ENCODE measurements around the gene RNF5. TPM values are rescaled to one million over a fixed set of nuclear protein-coding genes. Genes with fewer than 3 reads are reported as not detected.

RNF5 gene
- total and polyA plus RNA-seq, 9 of the 15 experiments (the other 6 are each of a cell fraction or from before 2014, with no cell fraction given), result 62.2 to 245 (median 129) TPM

- TF ChIP-seq JUN (IDR thresholded peaks at IDR 0.05; ENCODE audit: borderline replicate concordance, low read depth, low read length), result 0 out of 2 replicates have a peak, but pooled peaks have one; percentile 38
- no peak for TF ChIP-seq JUN (CRISPR knock-in tag; IDR thresholded peaks at IDR 0.05; ENCODE audit: borderline replicate concordance)
- 0 out of 2 replicates have a peak, but pooled peaks have one; percentile 3 for TF ChIP-seq GABPA (tag; conservative IDR thresholded peaks at IDR 0.05; ENCODE audit: low read depth)
- peak; percentile 72 for TF ChIP-seq ATF4 (CRISPR knock-in tag; IDR thresholded peaks at IDR 0.05)
- TF ChIP-seq TRIM24 (IDR thresholded peaks at IDR 0.05), result peak; percentile 40 to 43; a peak in 1 of 4 replicates
- TF ChIP-seq HINFP (tag; conservative IDR thresholded peaks at IDR 0.05; ENCODE audit: low read depth), result no peak
- TF ChIP-seq CEBPG (CRISPR knock-in tag; IDR thresholded peaks at IDR 0.05), result peak; percentile 60; the same call in 1 of the 2 replicates
- peak; percentile 93 to 96 for TF ChIP-seq CEBPG (tag; conservative IDR thresholded peaks at IDR 0.05 in 1 of 2, IDR thresholded peaks at IDR 0.05 in 1 of 2)
- no peak for TF ChIP-seq NKRF (IDR thresholded peaks at IDR 0.05; ENCODE audit: borderline replicate concordance)
- no peak for TF ChIP-seq ZNF175 (CRISPR knock-in tag; IDR thresholded peaks at IDR 0.05; ENCODE audit: low read depth)
- TF ChIP-seq JUND (IDR thresholded peaks at IDR 0.05; ENCODE audit: borderline replicate concordance, low read depth, low read length), result peak; percentile 38; the same call in 1 of the 2 replicates
- no peak; the same call in 2 of the 3 replicates for TF ChIP-seq JUND (tag; IDR thresholded peaks at IDR 0.05; ENCODE audit: borderline replicate concordance, low read depth, low read length)
These were observed 31.9 kb upstream of the RNF5 start (continued) for GRCh38 chr6:32146287-32146686.

All from K562 (cell line).